ENCODE results near the gene JOSD2.
"Not testable (repeated sequence)": the region's sequence is repeated elsewhere in the genome, so short reads cannot be mapped to it uniquely, and the experiment has no call there.

Gene JOSD2

GRCh38 chr19:50546527-50547221, 35.7 kb upstream of the JOSD2 start:
- no peak for DNase-seq

DNA sequence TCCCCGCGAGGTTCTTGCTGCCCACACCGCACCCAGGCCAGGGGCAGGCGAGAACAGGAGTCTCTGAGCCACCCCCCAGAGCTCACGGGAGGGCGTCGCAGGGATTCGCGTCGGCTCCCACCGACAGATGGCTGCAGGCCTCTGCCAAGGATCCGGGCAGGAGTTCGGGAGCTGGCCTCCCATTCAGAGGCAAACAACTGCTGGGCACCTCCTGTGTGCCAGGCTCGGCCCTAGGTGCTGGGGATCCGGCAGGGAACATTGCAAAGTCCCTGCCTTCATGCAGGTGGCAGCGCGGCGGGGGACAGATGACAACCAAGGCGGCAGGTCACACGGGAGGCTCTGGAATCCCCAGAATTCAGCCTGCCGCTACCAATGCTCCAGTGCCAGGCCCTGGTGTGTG, 32.0 kb upstream of the JOSD2 start:
- DNase-seq: no peak

DNA sequence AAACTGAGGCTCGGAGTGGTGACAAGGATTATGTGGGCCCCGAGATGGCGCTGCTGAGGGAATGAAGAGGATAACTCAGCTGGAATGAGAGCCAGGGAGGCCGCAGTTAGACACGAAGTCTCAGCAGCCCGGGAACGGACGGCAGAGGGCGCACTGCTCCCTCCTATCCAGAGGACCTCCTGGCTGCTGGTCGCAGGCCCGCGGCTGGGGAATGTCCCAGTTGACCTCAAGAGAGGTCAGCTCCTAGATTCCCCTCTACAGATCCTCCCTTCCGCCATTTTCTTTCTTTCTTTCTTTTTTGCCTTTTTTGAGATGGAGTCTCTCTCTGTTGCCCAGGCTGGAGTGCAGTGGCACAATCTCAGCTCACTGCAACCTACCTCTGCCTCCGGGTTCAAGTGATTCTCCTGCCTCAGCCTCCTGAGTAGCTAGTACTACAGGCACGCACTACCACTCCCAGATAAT, 26.8 kb upstream of the JOSD2 start:
- no peak for DNase-seq

DNA sequence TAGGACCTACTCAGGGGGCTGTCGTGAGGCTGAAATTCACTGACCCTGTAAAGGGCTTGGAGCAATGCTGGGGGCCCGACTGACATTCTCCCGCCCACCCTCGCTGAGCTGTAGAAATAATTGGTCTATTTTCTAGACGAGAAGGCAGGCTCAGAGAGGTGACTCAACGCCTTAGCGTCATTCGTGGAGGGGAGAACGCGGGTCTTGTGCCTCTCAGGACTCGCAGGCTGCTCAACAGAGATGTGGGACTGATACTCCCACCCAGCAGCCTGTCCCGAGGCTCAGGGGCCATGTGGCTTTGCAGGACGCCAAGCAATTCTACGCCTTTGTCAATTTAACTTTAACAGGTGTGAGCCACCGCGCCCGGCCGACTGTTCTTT, 26.3 kb upstream of the JOSD2 start:
- no peak for DNase-seq

GRCh38 chr19:50536662-50537305, 25.8 kb upstream of the JOSD2 start:
- DNase-seq: no peak

- DNase-seq: no peak
Measured at GRCh38 chr19:50535672-50536187, 24.7 kb upstream of the JOSD2 start.

GRCh38 chr19:50534478-50534877, 23.5 kb upstream of the JOSD2 start:
- DNase-seq: no peak

DNA sequence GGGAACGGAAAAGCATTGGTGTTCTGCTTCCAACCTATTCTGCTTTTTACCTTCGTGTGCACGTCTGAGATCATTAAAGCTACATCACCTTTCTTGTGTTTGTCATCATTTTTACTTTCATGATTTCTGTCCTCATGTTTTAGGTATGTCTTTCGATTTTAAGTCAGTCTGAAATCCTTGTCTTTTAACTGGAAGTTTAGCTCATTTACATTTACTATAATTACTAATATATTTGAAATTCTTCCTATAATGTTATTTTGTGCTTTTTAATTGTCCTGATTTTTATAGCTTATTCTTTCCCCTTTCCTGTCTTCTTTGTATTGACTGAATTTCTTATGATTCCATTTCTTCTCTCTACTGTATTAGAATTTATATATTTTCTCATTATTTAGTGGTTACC, 22.0 kb upstream of the JOSD2 start:
- DNase-seq: no peak

- no peak for DNase-seq
Measured at GRCh38 chr19:50531171-50531612, 20.2 kb upstream of the JOSD2 start.

GRCh38 chr19:50528052-50528451, 17.1 kb upstream of the JOSD2 start:
- not testable (repeated sequence) for DNase-seq

DNA sequence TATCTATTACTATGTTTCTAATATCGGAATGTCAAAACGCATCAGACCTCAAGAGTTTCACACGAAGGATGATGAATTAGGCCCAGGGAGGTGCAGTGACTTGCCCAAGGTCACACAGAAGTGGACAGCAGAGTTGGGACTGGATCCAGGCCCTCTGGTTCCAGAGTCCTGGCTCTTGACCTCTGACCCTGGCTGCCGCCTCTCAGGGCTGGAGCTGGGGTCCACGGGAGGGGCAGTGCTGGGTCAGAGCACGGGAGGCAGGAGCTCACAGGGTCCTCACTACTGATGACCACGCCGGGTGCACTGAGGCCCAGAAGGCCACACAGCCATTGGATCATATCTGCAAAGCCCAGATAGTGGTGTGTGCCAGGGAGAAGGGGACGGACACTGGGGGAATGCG, 11.9 kb upstream of the JOSD2 start:
- DNase-seq: no peak

- DNase-seq: no peak
Measured at GRCh38 chr19:50520822-50521465, 10.0 kb upstream of the JOSD2 start.

GRCh38 chr19:50519006-50519575, 8.1 kb upstream of the JOSD2 start:
- no peak for DNase-seq

DNA sequence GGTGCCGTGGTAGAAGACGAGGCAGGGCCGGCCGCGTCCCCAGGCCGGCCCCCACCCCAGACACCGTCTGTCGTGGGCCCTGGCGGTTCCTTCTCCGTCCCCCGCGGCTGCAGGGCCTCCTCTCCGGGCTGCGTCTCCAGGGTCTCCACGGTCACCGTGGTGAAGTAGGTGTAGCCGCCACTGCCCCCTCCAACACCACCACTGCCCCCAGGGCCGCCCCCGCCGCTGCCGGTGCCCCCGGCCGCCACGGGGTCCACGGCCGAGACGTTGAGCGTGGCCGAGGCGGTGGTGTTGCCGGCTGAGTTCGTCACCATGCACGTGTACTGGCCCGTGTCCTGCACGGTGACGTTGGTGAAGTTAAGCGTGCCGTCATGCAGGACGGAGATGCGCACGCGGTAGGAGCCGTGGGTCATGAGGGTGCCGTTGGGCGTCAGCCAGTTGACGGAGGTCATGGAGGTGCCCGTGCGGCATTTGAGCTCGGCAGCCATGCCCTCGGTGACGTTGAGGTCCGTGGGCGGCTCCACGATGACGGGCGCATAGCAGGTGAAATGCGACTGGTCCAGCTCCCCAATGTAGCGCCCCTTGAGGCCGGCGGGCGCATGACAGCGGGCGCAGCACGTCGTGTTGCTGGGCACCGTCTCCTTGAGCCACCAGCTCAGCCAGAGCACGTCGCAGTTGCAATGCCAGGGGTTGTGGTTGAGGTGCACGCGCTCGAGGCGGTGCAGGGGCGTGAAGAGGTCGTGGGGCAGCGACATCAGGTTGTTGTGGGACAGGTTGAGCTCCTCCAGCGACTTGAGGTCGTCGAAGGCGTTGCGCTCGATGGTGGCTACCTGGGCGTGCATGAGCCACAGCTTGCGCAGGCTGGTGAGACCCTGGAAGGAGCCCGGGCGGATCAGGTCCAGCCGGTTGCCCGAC, 7.4 kb upstream of the JOSD2 start:
- no peak for DNase-seq

DNA sequence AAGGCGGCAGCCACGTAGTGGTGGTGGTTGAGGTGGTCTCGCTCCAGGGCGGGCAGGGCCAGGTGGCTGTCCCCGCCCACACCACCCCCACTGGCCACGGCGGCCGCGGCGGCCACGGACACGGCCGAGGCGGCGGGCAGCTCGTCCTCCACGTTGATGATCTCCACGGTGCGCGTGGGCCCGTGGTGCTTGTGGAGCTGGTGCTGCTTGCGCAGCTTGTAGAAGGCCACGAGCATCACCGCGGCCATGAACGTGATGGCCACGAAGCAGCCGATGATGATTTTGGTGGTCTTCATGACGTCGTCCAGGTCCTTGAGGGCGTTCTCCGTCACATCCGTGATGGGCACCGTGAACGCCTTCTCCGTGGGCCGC, 6.7 kb upstream of the JOSD2 start:
- no peak for DNase-seq

DNA sequence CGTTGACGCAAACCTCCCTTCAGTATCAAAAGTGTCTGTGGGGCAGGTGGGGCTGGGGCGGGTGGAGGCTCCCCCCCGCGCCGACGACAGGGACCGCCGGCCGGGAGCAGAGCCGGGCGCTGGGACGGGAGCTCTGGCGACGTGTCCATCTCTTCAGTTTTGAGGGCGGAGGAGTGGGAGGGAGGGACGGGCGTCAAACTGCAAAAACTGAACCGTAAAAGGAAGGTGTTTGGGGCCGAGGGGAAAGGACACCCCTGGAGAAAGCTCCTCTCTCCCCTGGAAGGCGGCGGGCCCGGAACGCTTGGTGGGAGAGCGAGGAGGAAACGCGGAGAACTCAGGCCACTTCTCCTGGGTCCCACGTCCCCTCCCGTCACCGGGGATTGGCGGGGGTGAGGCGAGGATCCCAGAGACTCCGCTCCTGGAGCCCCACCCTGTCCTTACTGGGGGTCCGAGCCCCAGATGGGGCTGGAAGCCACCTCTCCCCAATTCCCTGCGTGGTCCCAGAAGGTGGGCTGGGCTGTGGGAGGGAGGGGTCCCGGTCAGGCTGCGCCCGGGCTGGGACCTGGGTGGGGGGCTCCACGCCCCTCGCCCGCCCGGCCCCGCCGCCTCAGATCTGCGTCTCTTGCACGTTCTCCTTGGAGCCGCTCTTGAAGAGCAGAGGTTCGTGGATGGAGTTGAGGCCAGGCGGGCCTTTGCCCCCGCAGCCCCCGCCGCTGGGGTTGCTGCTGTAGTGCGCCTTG, 6.1 kb upstream of the JOSD2 start:
- DNase-seq: no peak

DNA sequence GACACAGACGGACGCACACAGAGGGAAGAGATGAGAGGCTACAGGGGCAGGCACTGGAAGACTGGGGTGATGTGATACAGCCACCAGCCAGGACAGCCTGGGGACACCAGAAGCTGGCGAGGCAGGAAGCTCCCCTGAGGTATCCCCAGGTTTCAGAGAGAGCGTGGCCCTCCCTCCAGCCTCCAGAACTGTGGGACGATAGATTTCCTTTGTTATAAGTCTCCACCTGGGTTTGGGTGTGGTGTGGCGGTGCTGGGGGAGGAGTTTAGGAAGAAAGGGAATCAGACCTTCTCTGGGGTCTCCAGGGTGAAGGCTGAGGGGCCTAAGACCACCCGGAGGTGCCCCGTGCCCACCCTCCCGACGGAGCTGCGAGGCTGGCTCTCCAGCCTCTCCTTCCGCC, 5.5 kb upstream of the JOSD2 start:
- no peak for DNase-seq

DNA sequence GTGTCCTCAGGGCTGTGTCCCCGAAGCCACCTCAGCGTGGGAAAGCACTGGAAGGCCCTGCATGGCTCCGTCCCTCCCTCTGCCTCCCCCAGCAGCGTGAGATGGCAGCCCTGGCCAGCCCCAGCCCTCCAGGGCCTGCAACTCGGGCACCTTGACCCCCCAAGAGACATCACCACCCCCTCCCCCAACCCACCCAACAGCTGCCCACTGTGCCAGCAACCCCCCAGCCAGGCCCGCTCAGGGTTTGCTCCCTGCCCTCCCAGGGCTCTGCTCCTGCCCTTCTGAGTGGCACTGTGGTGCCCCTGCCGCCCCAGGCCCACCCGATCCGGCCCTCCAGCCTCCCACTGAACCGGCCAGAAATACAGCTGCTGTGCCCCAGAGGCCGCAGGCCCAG, 4.2 kb upstream of the JOSD2 start:
- DNase-seq: no peak

DNA sequence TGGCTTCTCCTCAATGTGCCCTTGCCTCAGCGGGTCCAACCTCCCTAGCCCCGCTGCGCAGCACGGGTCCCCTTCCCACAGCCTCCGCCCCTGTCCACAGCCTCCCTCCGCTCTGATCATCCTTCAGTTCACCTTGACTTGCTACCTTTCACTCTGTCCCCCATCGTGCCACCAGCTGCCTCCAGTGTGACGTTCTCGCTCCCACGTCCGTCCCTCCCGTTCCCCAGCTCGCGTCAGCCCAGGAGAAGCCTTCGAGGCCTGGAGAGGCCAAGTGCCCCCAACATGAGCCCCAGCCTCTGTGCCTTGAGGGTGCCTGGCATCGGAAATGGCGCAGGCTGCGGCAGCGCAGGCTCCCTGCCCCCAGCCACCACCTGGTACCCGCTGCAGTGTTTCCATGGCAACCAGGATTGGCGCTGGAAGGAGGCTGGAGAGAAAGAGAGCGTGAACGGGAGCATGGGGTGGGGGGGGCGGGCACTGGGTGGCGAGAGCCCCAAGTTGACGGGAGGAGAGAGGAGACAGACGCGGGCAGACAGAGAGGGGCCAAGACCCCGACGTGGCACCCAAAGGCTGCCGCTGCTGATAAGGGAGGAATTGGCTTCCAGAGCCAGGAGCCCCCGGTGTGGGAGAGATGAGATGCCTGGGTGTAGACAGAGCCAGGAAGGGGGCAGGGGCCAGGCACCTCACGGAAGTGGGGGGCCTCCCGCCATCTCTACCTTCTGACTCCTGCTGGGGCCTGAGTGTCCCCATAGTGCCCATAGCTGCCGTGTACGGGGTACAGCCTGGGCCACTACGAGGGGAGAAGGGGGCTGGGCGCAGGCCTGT, 3.6 kb upstream of the JOSD2 start:
- DNase-seq: no peak

GRCh38 chr19:50513746-50514345, 2.9 kb upstream of the JOSD2 start, which contains the start of gene ASPDH:
Gene ASPDH (minus strand): TSS chr19:50513913. CDS start chr19:50513823, 90 bp downstream.
- no peak for DNase-seq

Measured in T1000 (cell line).